ENCODE results near the gene GGACT.

The GGACT gene

DNA sequence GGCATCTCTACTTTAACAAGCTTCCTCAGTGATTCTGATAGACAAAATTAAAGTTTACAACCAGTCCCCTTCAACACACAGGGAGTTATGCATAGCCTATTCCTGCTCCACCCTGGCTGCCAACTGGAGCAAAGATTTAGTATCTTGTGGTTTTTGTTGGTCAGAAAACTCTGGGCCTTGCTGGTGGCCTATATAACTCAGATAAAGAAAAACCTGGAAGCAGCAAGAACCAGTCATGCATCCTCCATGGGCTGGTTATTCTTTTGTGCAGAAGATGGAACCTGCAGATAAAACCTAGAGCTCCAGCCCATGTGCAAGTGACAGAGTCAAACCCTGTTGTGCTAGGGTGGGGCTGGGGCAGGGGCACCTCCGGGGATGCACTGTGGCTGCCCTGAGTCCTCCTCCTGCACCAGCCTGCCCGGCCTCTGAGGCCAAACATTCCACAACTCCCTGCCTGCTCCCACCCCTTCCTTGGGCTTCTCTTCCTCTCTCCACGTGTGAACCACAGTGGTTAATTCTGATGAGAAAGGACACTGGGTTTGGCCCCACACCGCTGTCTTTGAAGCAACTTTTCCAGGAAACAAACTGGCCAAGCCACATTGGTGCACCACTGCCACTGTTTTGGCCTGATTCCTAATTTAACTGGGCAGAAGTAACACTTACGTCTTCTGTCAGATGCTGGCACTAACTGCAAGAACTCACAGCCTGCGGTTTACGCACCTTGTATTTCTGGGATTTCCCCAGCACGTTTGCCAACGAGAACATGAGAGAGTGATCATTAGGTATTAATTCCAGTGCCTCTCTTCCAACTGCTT lies 23.3 kb upstream of the GGACT start:
- no peak overlapping the region for H3K4me3 ChIP-seq (ENCODE audit: low read depth, low read length)
- TF ChIP-seq, protein P1, sequence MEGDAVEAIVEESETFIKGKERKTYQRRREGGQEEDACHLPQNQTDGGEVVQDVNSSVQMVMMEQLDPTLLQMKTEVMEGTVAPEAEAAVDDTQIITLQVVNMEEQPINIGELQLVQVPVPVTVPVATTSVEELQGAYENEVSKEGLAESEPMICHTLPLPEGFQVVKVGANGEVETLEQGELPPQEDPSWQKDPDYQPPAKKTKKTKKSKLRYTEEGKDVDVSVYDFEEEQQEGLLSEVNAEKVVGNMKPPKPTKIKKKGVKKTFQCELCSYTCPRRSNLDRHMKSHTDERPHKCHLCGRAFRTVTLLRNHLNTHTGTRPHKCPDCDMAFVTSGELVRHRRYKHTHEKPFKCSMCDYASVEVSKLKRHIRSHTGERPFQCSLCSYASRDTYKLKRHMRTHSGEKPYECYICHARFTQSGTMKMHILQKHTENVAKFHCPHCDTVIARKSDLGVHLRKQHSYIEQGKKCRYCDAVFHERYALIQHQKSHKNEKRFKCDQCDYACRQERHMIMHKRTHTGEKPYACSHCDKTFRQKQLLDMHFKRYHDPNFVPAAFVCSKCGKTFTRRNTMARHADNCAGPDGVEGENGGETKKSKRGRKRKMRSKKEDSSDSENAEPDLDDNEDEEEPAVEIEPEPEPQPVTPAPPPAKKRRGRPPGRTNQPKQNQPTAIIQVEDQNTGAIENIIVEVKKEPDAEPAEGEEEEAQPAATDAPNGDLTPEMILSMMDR (IDR thresholded peaks at IDR 0.05; ENCODE audit: borderline replicate concordance, insufficient read depth, low read depth, low read length), result no peak

DNA sequence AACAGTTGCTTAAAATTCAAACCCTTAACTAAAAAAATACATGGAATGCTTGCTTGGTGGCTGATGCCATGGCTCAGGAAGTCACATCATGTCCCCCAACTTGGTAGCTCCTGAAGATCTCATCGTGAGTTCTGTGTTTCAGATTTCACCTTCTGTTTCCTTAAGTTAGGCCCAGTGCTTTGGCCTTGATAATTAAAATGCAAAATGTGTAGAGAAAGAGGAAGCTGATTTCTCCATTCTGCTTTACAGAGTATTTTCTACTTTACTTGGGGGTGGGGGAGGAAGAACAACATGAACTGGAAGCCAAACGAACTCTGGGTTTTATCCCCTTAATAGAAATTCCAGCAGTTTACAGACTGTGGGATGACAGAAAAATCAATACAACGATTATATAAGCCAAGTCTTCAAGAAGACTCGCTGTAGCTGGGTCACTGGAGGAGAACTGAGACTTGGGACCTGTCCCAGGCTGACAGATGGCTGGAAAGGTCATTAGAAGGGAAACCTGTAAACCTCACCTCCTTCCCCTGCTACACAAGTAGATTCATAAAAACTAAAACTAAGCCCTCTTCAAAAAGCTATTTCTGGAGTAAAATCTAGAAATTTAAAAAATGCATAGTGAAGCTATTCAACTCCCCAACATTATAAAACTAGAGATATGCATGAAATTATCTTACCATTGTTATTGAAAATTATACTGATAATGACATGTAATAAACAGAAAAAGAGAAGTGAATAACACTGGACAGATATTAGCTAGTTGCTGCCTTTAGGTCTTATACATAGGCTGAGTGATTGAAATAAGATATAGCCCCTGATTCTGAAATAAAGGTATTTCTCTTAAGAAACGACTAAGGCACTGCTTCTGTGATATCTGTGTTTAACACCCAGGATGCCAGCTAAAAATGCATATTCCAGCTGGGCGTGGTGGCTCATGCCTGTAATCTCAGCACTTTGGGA lies 22.1 kb upstream of the GGACT start:
- no peak overlapping the region for H3K4me3 ChIP-seq (ENCODE audit: low read depth, low read length)
- TF ChIP-seq, protein P1 (IDR thresholded peaks at IDR 0.05; ENCODE audit: borderline replicate concordance, insufficient read depth, low read depth, low read length), result no peak

DNA sequence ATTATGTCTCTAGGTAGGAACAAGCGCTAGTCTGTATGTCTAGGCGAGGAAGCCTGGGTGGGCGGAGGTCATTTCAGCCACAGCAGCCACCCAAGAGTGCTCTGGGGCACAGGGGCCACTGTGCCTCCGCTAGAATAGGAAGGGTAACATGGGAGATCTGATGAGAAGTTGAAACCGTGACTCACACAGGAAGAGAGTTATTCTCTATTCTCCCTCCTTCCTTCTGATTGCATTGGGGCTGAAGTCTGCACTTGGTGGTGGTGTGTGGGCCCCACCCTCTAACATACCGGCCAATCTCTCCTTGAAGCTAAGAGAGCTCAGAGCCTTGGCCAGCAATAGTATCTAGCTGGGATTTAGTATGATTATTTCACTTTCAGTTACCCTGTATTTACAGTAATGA lies 20.3 kb upstream of the GGACT start:
- no peak overlapping the region for H3K4me3 ChIP-seq (ENCODE audit: low read depth, low read length)
- TF ChIP-seq, protein P1 (IDR thresholded peaks at IDR 0.05; ENCODE audit: borderline replicate concordance, insufficient read depth, low read depth, low read length), result no peak

GRCh38 chr13:100608489-100608888 lies 19.9 kb upstream of the GGACT start:
- no peak overlapping the region for H3K4me3 ChIP-seq (ENCODE audit: low read depth, low read length)
- TF ChIP-seq, protein P1 (IDR thresholded peaks at IDR 0.05; ENCODE audit: borderline replicate concordance, insufficient read depth, low read depth, low read length), result no peak

DNA sequence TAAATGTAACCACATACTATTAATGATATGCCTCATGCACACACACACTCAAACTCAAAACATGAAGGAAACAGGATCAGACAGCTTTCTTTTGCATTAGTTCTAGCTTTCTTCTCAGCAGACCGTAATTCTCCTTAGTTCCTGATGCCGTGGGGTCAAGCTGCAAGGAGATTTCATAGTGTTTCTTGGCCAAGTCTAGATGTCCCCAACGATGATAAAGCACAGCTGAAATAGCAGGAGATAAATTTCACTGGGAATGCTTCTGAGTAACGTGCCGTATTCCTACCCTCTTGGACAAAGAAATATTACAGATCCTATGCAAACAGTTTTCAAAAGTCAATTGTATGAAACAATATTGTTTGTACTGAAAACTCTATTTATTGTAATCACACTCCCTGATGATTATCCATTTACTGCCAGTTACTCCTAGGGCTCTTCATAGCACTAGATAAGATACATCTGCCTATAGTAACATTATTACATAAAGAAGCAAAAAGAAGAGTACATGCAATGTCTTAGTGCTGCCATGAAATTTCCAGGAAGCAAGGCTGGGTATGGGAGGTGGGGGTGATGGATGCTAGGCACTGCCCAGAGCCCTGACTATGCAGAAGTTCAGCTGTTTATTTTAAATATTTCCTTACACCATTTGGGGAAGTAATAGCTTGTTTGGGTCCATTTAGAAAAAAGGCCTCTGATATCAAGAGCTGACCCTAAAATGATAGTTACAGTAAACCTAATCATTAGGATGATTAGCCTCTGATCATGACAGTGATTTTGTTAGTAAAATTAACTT lies 16.5 kb upstream of the GGACT start:
- H3K4me3 ChIP-seq (ENCODE audit: low read depth, low read length), result no peak overlapping the region
- TF ChIP-seq, protein P1 (IDR thresholded peaks at IDR 0.05; ENCODE audit: borderline replicate concordance, insufficient read depth, low read depth, low read length), result no peak

DNA sequence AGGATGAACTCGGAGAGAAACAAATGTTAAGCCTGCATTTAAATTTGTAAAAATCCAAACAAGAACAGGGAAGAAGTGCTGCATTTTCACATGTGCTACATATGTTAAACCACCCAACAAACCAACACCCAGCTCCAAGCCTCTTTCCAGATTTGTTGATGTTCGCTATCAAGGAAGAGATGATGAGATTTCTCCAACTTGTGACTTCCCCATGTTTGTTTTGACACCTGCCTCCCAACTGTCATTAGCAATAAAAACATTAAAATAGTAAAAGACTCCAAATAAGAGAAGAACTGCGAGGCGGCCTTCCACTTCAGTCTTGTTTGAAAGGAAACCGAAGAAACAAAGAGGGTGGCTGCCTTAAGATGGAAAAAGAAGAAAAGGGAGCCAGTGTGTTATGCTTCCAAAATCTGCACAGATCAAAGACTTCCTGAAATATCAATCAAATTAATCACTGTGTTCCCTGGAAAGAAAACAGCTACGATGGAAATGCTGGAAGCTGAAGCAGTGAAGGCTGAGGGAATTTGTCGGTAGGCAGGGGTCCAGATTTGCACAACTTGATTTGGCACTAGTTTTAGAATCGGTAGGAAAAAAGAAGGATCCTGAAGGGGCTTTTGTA lies 14.0 kb upstream of the GGACT start:
- TF ChIP-seq, protein P1 (IDR thresholded peaks at IDR 0.05; ENCODE audit: borderline replicate concordance, insufficient read depth, low read depth, low read length), result no peak
- H3K4me3 ChIP-seq (ENCODE audit: low read depth, low read length), result no peak overlapping the region
